Activated CD8-positive, alpha-beta T cell treated with anti-CD3 and anti-CD28 coated beads, Interleukin-2, amount 10 ng/mL, durations not matched to agents 7 days and 5 days (primary cell): ENCODE data around the gene GAS7. TPM values are rescaled to one million over a fixed set of nuclear protein-coding genes. Genes with fewer than 3 reads are reported as not detected.
"Not testable (repeated sequence)": the region's sequence is repeated elsewhere in the genome, so short reads cannot be mapped to it uniquely, and the experiment has no call there.

Experiments used
- ATAC-seq: fragments of 150-1000 bp; cut with Tn5 transposase; one replicate; pipeline ENCODE4 v1.10.0; 2021; ENCODE audit warnings: moderate library complexity
- CTCF ChIA-PET: fragments of 350-600 bp; sonication (Branson Sonifier 250); formaldehyde crosslinking; loops from one replicate; lab custom pipeline; 2021; ENCODE audit warnings: antibody characterized with exemption; lab: Charles Lee
- POLR2A ChIA-PET: fragments of 350-600 bp; sonication (Branson Sonifier 250); formaldehyde crosslinking; loops from one replicate; lab custom pipeline; 2021; ENCODE audit warnings: antibody characterized with exemption; lab: Charles Lee
- DNase-seq: peaks from one replicate; pipeline ENCODE4 v3.0.0-alpha.2; 2020
- H3K27ac Mint-ChIP-seq: one replicate; pipeline ENCODE4 v1.8.0; 2021; ENCODE audit warnings: mild to moderate bottlenecking, mixed read lengths
- H3K27me3 Mint-ChIP-seq: one replicate; pipeline ENCODE4 v1.8.0; 2021; ENCODE audit warnings: low read depth, mixed read lengths
- H3K36me3 Mint-ChIP-seq: one replicate; pipeline ENCODE4 v1.8.0; 2021; ENCODE audit warnings: low read depth, mixed read lengths
- H3K4me1 Mint-ChIP-seq: one replicate; pipeline ENCODE4 v1.8.0; 2021; ENCODE audit warnings: low read depth, mixed read lengths
- H3K4me3 Mint-ChIP-seq: one replicate; pipeline ENCODE4 v1.8.0; 2021; ENCODE audit warnings: mild to moderate bottlenecking, mixed read lengths
- H3K9me3 Mint-ChIP-seq: one replicate; pipeline ENCODE4 v1.8.0; 2022; ENCODE audit warnings: mixed read lengths; ENCODE audit not compliant: insufficient read depth
- total RNA-seq, 2 experiments: library from RNA; stranded (reverse); gene quantifications; one replicate each; pipeline ENCODE4 v1.2.3, GENCODE V29; 2021

Gene GAS7
- total RNA-seq, 2 experiments from 2014 or later: 0.61 to 1.6 TPM

- ATAC-seq (no peak), DNase-seq (no peak)
- POLR2A ChIA-PET: no interaction called here
- Mint-ChIP-seq H3K4me1 (no peaks in the 10 kb centered on the region), H3K36me3 (no peaks in the 10 kb centered on the region), H3K9me3 (no peaks in the 10 kb centered on the region), H3K4me3 (no peak overlapping the region), H3K27ac (no peak overlapping the region), H3K27me3 (no peaks in the 10 kb centered on the region)
- CTCF ChIA-PET: interaction anchor here (1.3 to 1.7 kb wide), 2 partner anchors 298 to 688 kb away, joined by 3 read pairs; no protein-coding TSS in a partner anchor
Observed at GRCh38 chr17:9928601-9929333, 269.6 kb downstream of the GAS7 start.

- ATAC-seq (no peak), DNase-seq (no peak)
- Mint-ChIP-seq H3K36me3 (no peaks in the 10 kb centered on the region), H3K4me1 (no peaks in the 10 kb centered on the region), H3K27ac (no peak overlapping the region), H3K27me3 (no peaks in the 10 kb centered on the region), H3K9me3 (no peaks in the 10 kb centered on the region), H3K4me3 (no peak overlapping the region)
- POLR2A ChIA-PET: no interaction called here
- CTCF ChIA-PET: interaction anchor here (1.1 kb wide), 1 partner anchor 691 kb away, joined by 5 read pairs; no protein-coding TSS in a partner anchor
Observed at GRCh38 chr17:9926150-9926804, 272.1 kb downstream of the GAS7 start.

GRCh38 chr17:9925457-9925856 lies 272.9 kb downstream of the GAS7 start:
- Mint-ChIP-seq H3K4me1 (no peaks in the 10 kb centered on the region), H3K9me3 (no peaks in the 10 kb centered on the region), H3K27me3 (no peaks in the 10 kb centered on the region), H3K36me3 (no peaks in the 10 kb centered on the region), H3K27ac (no peak overlapping the region), H3K4me3 (no peak overlapping the region)
- no peak for ATAC-seq
- ChIA-PET CTCF (interaction anchor here (1.1 to 2.0 kb wide), 9 partner anchors 9 to 691 kb away, joined by 3 to 16 read pairs (median 5); partner anchors contain the start of gene DHRS7C), POLR2A (no interaction called here)
- no peak for DNase-seq

GRCh38 chr17:9924735-9925191 lies 273.6 kb downstream of the GAS7 start:
- ChIA-PET POLR2A (no interaction called here), CTCF (interaction anchor here (0.7 to 2.0 kb wide), 11 partner anchors 10 to 692 kb away, joined by 3 to 16 read pairs (median 4); partner anchors contain the start of gene DHRS7C)
- no peaks in the 10 kb centered on the region for H3K36me3 Mint-ChIP-seq
- ATAC-seq (peak; percentile 77), DNase-seq (peak; percentile 26)
- no peak overlapping the region for H3K27ac Mint-ChIP-seq
- no peaks in the 10 kb centered on the region for H3K9me3 Mint-ChIP-seq
- H3K4me1 Mint-ChIP-seq: no peaks in the 10 kb centered on the region
- no peaks in the 10 kb centered on the region for H3K27me3 Mint-ChIP-seq
- no peak overlapping the region for H3K4me3 Mint-ChIP-seq

GRCh38 chr17:9922012-9922848 lies 276.2 kb downstream of the GAS7 start:
- no peaks in the 10 kb centered on the region for H3K27me3 Mint-ChIP-seq
- ATAC-seq (no peak), DNase-seq (no peak)
- no peak overlapping the region for H3K27ac Mint-ChIP-seq
- CTCF ChIA-PET: no interaction called here
- no peaks in the 10 kb centered on the region for H3K4me1 Mint-ChIP-seq
- no peaks in the 10 kb centered on the region for H3K9me3 Mint-ChIP-seq
- no peaks in the 10 kb centered on the region for H3K36me3 Mint-ChIP-seq
- POLR2A ChIA-PET: no interaction called here
- H3K4me3 Mint-ChIP-seq: no peak overlapping the region

- H3K9me3 Mint-ChIP-seq, H3K36me3 Mint-ChIP-seq, ATAC-seq, H3K27ac Mint-ChIP-seq, H3K4me3 Mint-ChIP-seq, CTCF ChIA-PET, DNase-seq, H3K27me3 Mint-ChIP-seq, H3K4me1 Mint-ChIP-seq, POLR2A ChIA-PET: not testable (repeated sequence)
Observed at GRCh38 chr17:9921216-9921615, 277.2 kb downstream of the GAS7 start.

- Mint-ChIP-seq H3K27ac (no peak overlapping the region), H3K36me3 (no peaks in the 10 kb centered on the region), H3K4me1 (no peaks in the 10 kb centered on the region), H3K4me3 (no peak overlapping the region), H3K27me3 (no peaks in the 10 kb centered on the region), H3K9me3 (no peaks in the 10 kb centered on the region)
- no peak for DNase-seq
- CTCF ChIA-PET: no interaction called here
- ATAC-seq: no peak
- POLR2A ChIA-PET: no interaction called here
Observed at GRCh38 chr17:9918804-9919352, 279.5 kb downstream of the GAS7 start.

GRCh38 chr17:9918352-9918751 lies 280.1 kb downstream of the GAS7 start:
- no peaks in the 10 kb centered on the region for H3K9me3 Mint-ChIP-seq
- no peak overlapping the region for H3K27ac Mint-ChIP-seq
- ChIA-PET POLR2A (no interaction called here), CTCF (no interaction called here)
- no peak overlapping the region for H3K4me3 Mint-ChIP-seq
- no peaks in the 10 kb centered on the region for H3K4me1 Mint-ChIP-seq
- H3K27me3 Mint-ChIP-seq: no peaks in the 10 kb centered on the region
- ATAC-seq: no peak
- H3K36me3 Mint-ChIP-seq: no peaks in the 10 kb centered on the region
- no peak for DNase-seq

GRCh38 chr17:9917801-9918200 lies 280.6 kb downstream of the GAS7 start:
- CTCF ChIA-PET: no interaction called here
- Mint-ChIP-seq H3K4me3 (no peak overlapping the region), H3K4me1 (no peaks in the 10 kb centered on the region), H3K27me3 (no peaks in the 10 kb centered on the region), H3K36me3 (no peaks in the 10 kb centered on the region), H3K9me3 (no peaks in the 10 kb centered on the region), H3K27ac (no peak overlapping the region)
- POLR2A ChIA-PET: no interaction called here
- ATAC-seq (no peak), DNase-seq (no peak)

GRCh38 chr17:9917131-9917530 lies 281.3 kb downstream of the GAS7 start:
- Mint-ChIP-seq H3K9me3 (no peaks in the 10 kb centered on the region), H3K27me3 (no peaks in the 10 kb centered on the region), H3K4me3 (no peak overlapping the region), H3K4me1 (no peaks in the 10 kb centered on the region), H3K36me3 (no peaks in the 10 kb centered on the region), H3K27ac (no peak overlapping the region)
- ChIA-PET CTCF (no interaction called here), POLR2A (no interaction called here)
- DNase-seq (no peak), ATAC-seq (no peak)

- H3K4me3 Mint-ChIP-seq: no peak overlapping the region
- POLR2A ChIA-PET: no interaction called here
- H3K4me1 Mint-ChIP-seq: no peaks in the 10 kb centered on the region
- no peaks in the 10 kb centered on the region for H3K9me3 Mint-ChIP-seq
- CTCF ChIA-PET: no interaction called here
- H3K27ac Mint-ChIP-seq: no peak overlapping the region
- DNase-seq (no peak), ATAC-seq (no peak)
- no peaks in the 10 kb centered on the region for H3K36me3 Mint-ChIP-seq
- H3K27me3 Mint-ChIP-seq: no peaks in the 10 kb centered on the region
Observed at GRCh38 chr17:9916108-9916507, 282.3 kb downstream of the GAS7 start.
